ENCODE results near the gene VPS13D.

GRCh38 chr1:12301518-12302237 is 71.8 kb downstream of the VPS13D start:
- TF ChIP-seq CTCF (IDR thresholded peaks at IDR 0.05; ENCODE audit: low read depth, low read length, missing input control) = no peak
- no peak for TF ChIP-seq REST (IDR thresholded peaks at IDR 0.05)
- no peak for TF ChIP-seq SP1 (IDR thresholded peaks at IDR 0.05)
- TF ChIP-seq MAX (IDR thresholded peaks at IDR 0.05) = no peak
- TF ChIP-seq EGR1 (IDR thresholded peaks at IDR 0.05; ENCODE audit: low read depth in 2 of 2) = no peak
- TF ChIP-seq RAD21 (IDR thresholded peaks at IDR 0.05) = no peak
- no peak for TF ChIP-seq HNF4A (conservative IDR thresholded peaks at IDR 0.05)
- TF ChIP-seq ATF3 (IDR thresholded peaks at IDR 0.05) = no peak
- no peak for TF ChIP-seq RXRA (IDR thresholded peaks at IDR 0.05)
- TF ChIP-seq ZBTB33 (IDR thresholded peaks at IDR 0.05) = no peak
- no peak for TF ChIP-seq TAF1 (conservative IDR thresholded peaks at IDR 0.05)

Data from liver (tissue), 3 donors.